Astrocyte of the spinal cord (primary cell): ENCODE measurements around the gene GMPR2.

Experiments used
- DNase-seq: peaks from one replicate; pipeline ENCODE4 v3.0.0; 2011; ENCODE audit warnings: low read depth, low spot score
- H3K4me3 ChIP-seq: 2 replicates; pipeline ENCODE4 v1.5.1; 2011; ENCODE audit warnings: low read depth, mild to moderate bottlenecking, low read length, moderate library complexity
- CTCF ChIP-seq: IDR thresholded peaks from 2 replicates; pipeline ENCODE4 v1.5.1; 2012; ENCODE audit warnings: low read depth, mild to moderate bottlenecking, low read length, inconsistent platforms
- in situ Hi-C: cut with HindIII; loops from 2 replicates; pipeline ENCODE4 v1.10.0; 2017; ENCODE audit warnings: low sequenced_read_pairs

GMPR2 gene

GRCh38 chr14:24269368-24269767 lies 36.6 kb downstream of the GMPR2 start:
- TF ChIP-seq CTCF: no peak
- H3K4me3 ChIP-seq: no peak overlapping the region
- in situ Hi-C loops: no loop called here
- no peak for DNase-seq

- no peak for TF ChIP-seq CTCF
- in situ Hi-C loops: no loop called here
- H3K4me3 ChIP-seq: no peak overlapping the region
- DNase-seq: no peak
These were observed 37.3 kb downstream of the GMPR2 start for GRCh38 chr14:24269910-24270536.

GRCh38 chr14:24270537-24271133 lies 37.9 kb downstream of the GMPR2 start:
- in situ Hi-C loops: no loop called here
- TF ChIP-seq CTCF: no peak
- peak overlapping the region; percentile 93 for H3K4me3 ChIP-seq
- DNase-seq: no peak

GRCh38 chr14:24271134-24271833 lies 38.6 kb downstream of the GMPR2 start, which contains the start of gene RABGGTA:
Gene RABGGTA (minus strand): TSS chr14:24271597. CDS start chr14:24271115, 482 bp downstream.
- DNase-seq: peak; percentile 86
- peak within 1 kb of the TSS; percentile 93 for H3K4me3 ChIP-seq
- TF ChIP-seq CTCF: peak; percentile 73
- in situ Hi-C loops: no loop called here

GRCh38 chr14:24271834-24272263 lies 39.1 kb downstream of the GMPR2 start:
- no peak for TF ChIP-seq CTCF
- peak overlapping the region; percentile 93 for H3K4me3 ChIP-seq
- no peak for DNase-seq
- in situ Hi-C loops: no loop called here

- in situ Hi-C loops: no loop called here
- DNase-seq: no peak
- H3K4me3 ChIP-seq: no peak overlapping the region
- TF ChIP-seq CTCF: no peak
These were observed 39.7 kb downstream of the GMPR2 start for GRCh38 chr14:24272467-24272866.
